Psoas muscle (tissue), 8 donors: ENCODE results near the gene METTL5. TPM values are rescaled to one million over a fixed set of nuclear protein-coding genes. Genes with fewer than 3 reads are reported as not detected.
A peak's percentile ranks its signal among the peaks of the same experiment; 100 is the strongest.
"Not testable (repeated sequence)": the region's sequence is repeated elsewhere in the genome, so short reads cannot be mapped to it uniquely, and the experiment has no call there.

ENCODE experiments used
- ATAC-seq, 4 donors: fragments of 200-7000 bp; cut with Tn5 transposase; one replicate each; pipeline ENCODE4 v1.9.1; 2020; ENCODE audit warnings: moderate library complexity in 3 of 4, mild to moderate bottlenecking in 2 of 4
- DNase-seq, 2 donors: peaks; one replicate each; pipeline ENCODE4 v3.0.0-alpha.2; 2020
- H3K27ac ChIP-seq: fragments of 200-600 bp; one replicate; pipeline ENCODE4 v1.8.0; 2022
- H3K27me3 ChIP-seq, 3 donors: fragments of 200-600 bp in 1 of 3; one replicate each; pipeline versions ENCODE4 v1.6.1 to v1.8.0; 2013 to 2022; ENCODE audit warnings: low read length in 2 of 3, mild to moderate bottlenecking in 2 of 3, moderate library complexity in 1 of 3; ENCODE audit not compliant: insufficient read depth in 3 of 3
- H3K36me3 ChIP-seq, 2 donors: fragments of 200-600 bp in 1 of 2; one replicate each; pipeline versions ENCODE4 v1.6.1 to v1.8.0; 2013 to 2022; ENCODE audit warnings: low read depth in 1 of 2, mild to moderate bottlenecking in 1 of 2, moderate library complexity in 1 of 2; ENCODE audit not compliant: insufficient read depth in 1 of 2
- H3K4me1 ChIP-seq: fragments of 200-600 bp; one replicate; pipeline ENCODE4 v1.8.0; 2022
- H3K4me3 ChIP-seq: fragments of 200-600 bp; one replicate; pipeline ENCODE4 v1.8.0; 2022; ENCODE audit warnings: mild to moderate bottlenecking
- H3K9me3 ChIP-seq: fragments of 200-600 bp; one replicate; pipeline ENCODE4 v1.8.0; 2022
- CTCF ChIP-seq: fragments of 200-600 bp; IDR thresholded peaks from one replicate; pipeline ENCODE4 v1.8.0; 2022; ENCODE audit warnings: antibody characterized with exemption
- WGBS, 3 donors: extraction: QIAGEN DNeasy Blood & Tissue Kit; methylation state at CpG; one replicate each; pipeline versions ENCODE4 v1.1.6 to v1.1.7; 2013; 5-methylcytosine and 5-hydroxymethylcytosine counted together
- intact Hi-C, 2 donors: fragments of 100-400 bp; cut with DNase I; formaldehyde crosslinking; loops; one replicate each; pipeline versions ENCODE4 v1.11.0 to v1.14.2; 2022
- polyA plus RNA-seq, 3 donors: library from polyadenylated mRNA; stranded (reverse); fragments of 200-250 nt; gene quantifications; one replicate each; pipeline ENCODE4 v1.2.3, GENCODE V29; 2013
- total RNA-seq, 4 donors: library from RNA; stranded (reverse); fragmentation: NEBNext Ultra II Directional in 2 of 4; extraction: Animal tissue kit (Norgen Biotek cat#: 25700) in 2 of 4; gene quantifications; one replicate each; pipeline versions ENCODE4 v1.2.1 to v1.2.4, GENCODE V29; 2021 to 2023
- donor health status: healthy with polysubstance abuse.
- donor health status: DM: no; HTN: no; CAD: no; lungs with moderate emphysema.
- donor health status: Bipolar disorder and iron deficiency.
- donor health status: healthy.
- donor health status: DM: yes; HTN: yes; CAD: no.
- donor health status: DM: no; HTN: no; CAD: no.
- donor health status: DM: no; HTN: no; CAD: no.
- donor health status: DM: yes; HTN: yes; CAD: no.

The METTL5 gene
- total and polyA plus RNA-seq, 7 donors: 44.9 to 75.4 (median 55.8) TPM

DNA sequence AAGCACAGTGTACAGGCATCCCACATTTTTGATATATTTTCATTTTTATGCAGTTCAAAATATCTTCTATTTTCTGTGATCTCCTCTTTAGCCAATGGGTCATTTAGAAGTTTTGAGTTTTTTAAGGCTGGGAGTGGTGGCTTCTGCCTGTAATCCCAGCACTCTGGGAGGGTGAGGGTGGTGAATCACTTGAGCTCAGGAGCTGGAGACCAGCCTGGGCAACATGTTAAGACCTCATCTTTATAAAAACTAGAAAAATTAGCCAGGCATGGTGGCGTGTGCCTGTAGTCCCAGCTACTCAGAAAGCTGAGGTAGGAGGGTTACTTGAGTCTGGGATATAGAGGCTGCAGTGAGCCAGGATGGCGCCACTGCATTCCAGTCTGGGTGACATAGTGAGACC is 20.3 kb upstream of the METTL5 start:
- Histone ChIP-seq H3K36me3 (peaks cover 0 to 5% of the 10 kb centered on the region in 2 donors), H3K9me3 (no peaks in the 10 kb centered on the region), H3K4me1 (peaks cover 52% of the 10 kb centered on the region), H3K4me3 (no peak overlapping the region), H3K27me3 (no peaks in the 10 kb centered on the region), H3K27ac (no peak overlapping the region)
- no peak for DNase-seq
- no peak for ATAC-seq
- WGBS, 3 donors: 90 to 99% (median 95%) methylated on average over 2 of the region's 2 CpGs
- no peak for TF ChIP-seq CTCF
- intact Hi-C loops: no loop called here

- 95 to 98% (median 96%) methylated on average over 15 to 21 of the region's 24 CpGs for WGBS, 3 donors
- H3K27ac ChIP-seq, H3K9me3 ChIP-seq, H3K4me3 ChIP-seq, H3K36me3 ChIP-seq, ATAC-seq, DNase-seq, intact Hi-C loops, H3K27me3 ChIP-seq: not testable (repeated sequence)
- H3K4me1 ChIP-seq: peaks cover 45% of the 10 kb centered on the region
Observed at GRCh38 chr2:169841625-169842024, 16.9 kb upstream of the METTL5 start.

DNA sequence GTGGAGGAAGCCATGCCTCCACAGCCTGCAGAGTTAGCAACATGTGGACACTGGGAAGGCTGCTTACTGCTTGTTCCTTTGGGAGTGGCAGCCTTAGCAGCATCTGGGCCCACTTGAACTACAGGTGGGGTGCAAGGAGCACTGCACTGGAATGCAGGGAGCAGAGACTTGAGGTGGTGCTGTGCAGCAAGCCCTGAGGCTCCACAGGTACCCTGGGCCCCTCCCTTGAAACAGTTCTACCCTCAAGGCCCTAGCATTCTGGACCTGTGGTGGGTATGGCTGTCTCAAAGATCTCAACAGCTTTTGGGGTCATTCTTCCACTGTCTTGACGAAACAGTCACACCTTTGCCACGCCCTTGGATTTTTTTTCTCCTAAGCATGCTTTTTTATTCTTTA is 16.0 kb upstream of the METTL5 start:
- no peak for TF ChIP-seq CTCF
- Histone ChIP-seq H3K36me3 (peaks cover 0 to 5% of the 10 kb centered on the region in 2 donors), H3K27me3 (no peaks in the 10 kb centered on the region), H3K9me3 (no peaks in the 10 kb centered on the region), H3K27ac (no peak overlapping the region), H3K4me1 (peaks cover 46% of the 10 kb centered on the region), H3K4me3 (no peak overlapping the region)
- ATAC-seq: peak in 1 of 4 donors; percentile 4
- 91 to 98% (median 94%) methylated on average over 2 of the region's 2 CpGs for WGBS, 3 donors
- intact Hi-C loops: no loop called here
- DNase-seq: no peak

- peaks cover 0 to 5% of the 10 kb centered on the region in 2 donors for H3K36me3 ChIP-seq
- no peak for TF ChIP-seq CTCF
- no peaks in the 10 kb centered on the region for H3K27me3 ChIP-seq
- peaks cover 48% of the 10 kb centered on the region for H3K4me1 ChIP-seq
- 55 to 78% (median 67%) methylated on average over 10 of the region's 10 CpGs for WGBS, 3 donors
- DNase-seq (no peak), ATAC-seq (peak; percentile 31 to 41 (median 34))
- H3K4me3 ChIP-seq: no peak overlapping the region
- peak overlapping the region; percentile 77 for H3K27ac ChIP-seq
- no peaks in the 10 kb centered on the region for H3K9me3 ChIP-seq
- intact Hi-C loops: no loop called here
Observed at GRCh38 chr2:169839954-169840746, 15.4 kb upstream of the METTL5 start.

DNA sequence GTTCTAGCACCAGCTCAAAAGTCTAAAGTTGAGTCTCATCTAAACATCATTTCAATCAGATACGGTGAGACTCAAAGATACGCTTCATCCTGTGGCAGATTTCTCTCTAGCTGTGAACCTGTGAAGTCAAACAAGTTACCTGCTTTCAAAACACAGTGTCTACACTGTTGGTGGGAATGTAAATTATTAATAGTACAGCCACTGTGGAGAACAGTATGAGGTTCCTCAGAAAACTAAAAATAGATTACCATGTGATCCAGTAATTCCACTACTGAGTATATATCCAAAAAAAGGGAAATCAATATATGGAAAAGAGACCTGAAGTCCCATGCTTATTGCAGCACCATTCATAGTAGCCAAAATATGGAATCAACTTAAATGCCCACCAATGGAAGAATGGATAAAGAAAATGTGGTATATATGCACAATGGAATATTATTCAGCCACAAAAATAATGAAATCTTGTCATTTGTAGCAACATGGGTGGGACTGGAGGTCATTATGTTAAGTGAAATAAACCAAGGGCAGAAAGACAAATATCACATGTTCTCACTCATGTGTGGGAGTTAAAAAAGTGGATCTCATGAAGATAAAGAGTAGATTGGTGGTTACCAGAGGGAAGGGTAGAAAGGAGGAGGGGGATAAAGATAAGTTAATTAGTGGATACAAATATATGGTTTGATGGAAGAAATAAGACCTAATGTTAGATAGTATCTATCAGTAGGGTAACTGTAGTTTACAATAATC is 14.2 kb upstream of the METTL5 start:
- Histone ChIP-seq H3K36me3 (peaks cover 0 to 5% of the 10 kb centered on the region in 2 donors), H3K27me3 (no peaks in the 10 kb centered on the region), H3K27ac (peak overlapping the region; percentile 77), H3K9me3 (no peaks in the 10 kb centered on the region), H3K4me1 (peaks cover 55% of the 10 kb centered on the region), H3K4me3 (peak overlapping the region; percentile 25)
- 61 to 77% (median 63%) methylated on average over 2 of the region's 2 CpGs for WGBS, 3 donors
- DNase-seq: no peak
- no peak for TF ChIP-seq CTCF
- peak; percentile 76 to 88 (median 84) for ATAC-seq
- intact Hi-C loops: no loop called here
